ENCODE results near the gene ARHGAP32. TPM values are rescaled to one million over a fixed set of nuclear protein-coding genes. Genes with fewer than 3 reads are reported as not detected.

Gene ARHGAP32
- 10 to 100 TPM; 13.5 to 21.9 (median 20.2) TPM for total RNA-seq

DNA sequence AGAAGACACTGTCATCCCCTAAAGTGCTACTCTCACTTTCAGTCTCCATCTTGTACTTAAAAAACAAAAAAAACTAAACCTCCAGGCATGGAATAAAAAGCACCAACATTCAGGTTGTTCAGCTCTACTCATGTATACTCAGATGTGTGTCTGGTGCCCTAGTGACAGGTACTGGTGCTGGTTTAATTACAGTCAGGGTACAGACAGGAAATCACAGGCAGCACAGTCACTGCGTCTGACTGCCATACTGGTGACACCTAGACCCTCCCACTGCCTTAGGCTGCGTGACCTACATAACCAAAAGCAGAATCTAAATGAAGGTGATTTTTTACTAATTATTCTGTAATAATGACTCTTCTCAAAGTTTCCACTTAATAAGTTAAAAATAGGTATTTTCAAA lies at the start of gene ARHGAP32:
ARHGAP32 (minus strand) TSS at position 176 of the 400 bp plus-strand sequence; CDS start at position 49, 127 bp downstream.
- intact Hi-C loops (cut with DNase I) = no loop called here
- Histone ChIP-seq H3K36me3 (no peaks in the 10 kb centered on the region), H3K9me3 (no peaks in the 10 kb centered on the region), H3K27ac (peak within 1 kb of the TSS; percentile 15 to 65 (median 45)), H3K27me3 (no peaks in the 10 kb centered on the region), H3K4me3 (replicated peaks in 1 of 3) (no peak within 1 kb of the TSS), H3K4me1 (peaks cover 13 to 15% of the 10 kb centered on the region in 2 donors)
- TF ChIP-seq, protein P1, sequence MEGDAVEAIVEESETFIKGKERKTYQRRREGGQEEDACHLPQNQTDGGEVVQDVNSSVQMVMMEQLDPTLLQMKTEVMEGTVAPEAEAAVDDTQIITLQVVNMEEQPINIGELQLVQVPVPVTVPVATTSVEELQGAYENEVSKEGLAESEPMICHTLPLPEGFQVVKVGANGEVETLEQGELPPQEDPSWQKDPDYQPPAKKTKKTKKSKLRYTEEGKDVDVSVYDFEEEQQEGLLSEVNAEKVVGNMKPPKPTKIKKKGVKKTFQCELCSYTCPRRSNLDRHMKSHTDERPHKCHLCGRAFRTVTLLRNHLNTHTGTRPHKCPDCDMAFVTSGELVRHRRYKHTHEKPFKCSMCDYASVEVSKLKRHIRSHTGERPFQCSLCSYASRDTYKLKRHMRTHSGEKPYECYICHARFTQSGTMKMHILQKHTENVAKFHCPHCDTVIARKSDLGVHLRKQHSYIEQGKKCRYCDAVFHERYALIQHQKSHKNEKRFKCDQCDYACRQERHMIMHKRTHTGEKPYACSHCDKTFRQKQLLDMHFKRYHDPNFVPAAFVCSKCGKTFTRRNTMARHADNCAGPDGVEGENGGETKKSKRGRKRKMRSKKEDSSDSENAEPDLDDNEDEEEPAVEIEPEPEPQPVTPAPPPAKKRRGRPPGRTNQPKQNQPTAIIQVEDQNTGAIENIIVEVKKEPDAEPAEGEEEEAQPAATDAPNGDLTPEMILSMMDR (IDR thresholded peaks at IDR 0.05) = no peak
- no peak for TF ChIP-seq POLR2A (IDR thresholded peaks at IDR 0.05)
- peak in 1 of 2 donors; percentile 18 for DNase-seq
- WGBS, 2 donors = 70 to 72% methylated on average over 2 of the region's 2 CpGs

DNA sequence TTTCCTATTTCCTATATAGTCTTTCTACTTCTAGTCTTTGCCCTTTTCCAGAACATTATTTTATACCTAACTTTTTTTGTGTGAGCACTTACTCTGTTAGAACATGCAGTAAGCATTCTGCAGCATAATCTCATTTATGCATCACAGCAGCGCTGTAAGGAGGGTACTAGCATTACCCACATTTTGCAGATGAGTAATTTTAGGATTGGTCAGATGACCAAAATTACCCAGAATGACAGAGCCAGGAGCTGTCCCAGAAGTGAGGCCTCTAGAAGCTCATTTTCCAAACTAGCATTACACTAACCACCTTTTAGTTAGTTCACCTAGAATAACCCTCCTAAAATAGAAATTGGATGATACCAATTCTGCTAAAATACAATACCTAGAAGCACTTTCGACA lies 47.1 kb upstream of the ARHGAP32 start:
- Histone ChIP-seq H3K27ac (no peak overlapping the region), H3K4me1 (no peaks in the 10 kb centered on the region), H3K4me3 (replicated peaks in 1 of 3) (no peak overlapping the region), H3K9me3 (no peaks in the 10 kb centered on the region), H3K27me3 (no peaks in the 10 kb centered on the region), H3K36me3 (no peaks in the 10 kb centered on the region)
- no peak for TF ChIP-seq POLR2A (IDR thresholded peaks at IDR 0.05)
- TF ChIP-seq, protein P1 (IDR thresholded peaks at IDR 0.05) = no peak
- intact Hi-C loops (cut with DNase I) = no loop called here
- 95 to 97% methylated on average over 2 of the region's 2 CpGs for WGBS, 2 donors
- DNase-seq = no peak

DNA sequence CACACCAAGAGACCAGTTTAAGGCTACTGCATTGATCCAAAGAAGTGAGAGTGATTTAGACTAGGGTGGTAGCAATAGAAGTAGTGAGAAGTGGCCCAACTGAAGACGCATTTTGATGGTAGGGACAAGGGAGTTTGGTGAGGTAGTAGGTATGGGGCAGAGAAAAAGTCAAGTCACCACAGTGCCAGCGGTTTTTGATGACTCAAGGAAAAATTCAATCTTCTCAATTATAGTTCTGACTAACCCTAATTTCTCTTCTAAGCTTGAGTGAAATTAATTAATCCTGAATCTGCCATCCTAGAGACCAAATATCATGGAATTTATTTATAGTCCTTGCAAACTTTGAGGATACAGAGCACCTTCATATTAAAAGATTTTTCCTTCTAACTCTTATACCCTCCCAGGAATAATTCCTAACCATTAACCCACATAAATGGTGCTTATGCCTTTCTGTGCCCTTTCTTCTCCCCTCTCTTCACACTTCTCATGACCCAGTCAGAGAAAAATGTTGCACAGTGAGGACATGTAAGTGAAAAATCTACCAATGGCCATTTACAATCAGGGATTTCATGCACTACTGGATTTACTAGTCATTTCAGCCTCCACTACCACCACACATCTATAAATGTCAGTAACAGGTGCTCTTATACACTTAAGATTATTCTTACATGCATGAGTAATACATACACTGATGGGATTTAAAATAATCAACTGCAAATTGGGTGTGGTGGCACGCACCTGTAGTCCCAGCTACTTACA lies 45.9 kb upstream of the ARHGAP32 start:
- TF ChIP-seq, protein P1 (IDR thresholded peaks at IDR 0.05) = no peak
- WGBS, 2 donors = 89 to 97% methylated on average over 3 of the region's 3 CpGs
- no peak overlapping the region for H3K27ac ChIP-seq
- H3K4me1 ChIP-seq = no peaks in the 10 kb centered on the region
- intact Hi-C loops (cut with DNase I) = no loop called here
- no peaks in the 10 kb centered on the region for H3K9me3 ChIP-seq
- DNase-seq = no peak
- H3K36me3 ChIP-seq = no peaks in the 10 kb centered on the region
- H3K4me3 ChIP-seq (replicated peaks in 1 of 3) = no peak overlapping the region
- no peaks in the 10 kb centered on the region for H3K27me3 ChIP-seq

DNA sequence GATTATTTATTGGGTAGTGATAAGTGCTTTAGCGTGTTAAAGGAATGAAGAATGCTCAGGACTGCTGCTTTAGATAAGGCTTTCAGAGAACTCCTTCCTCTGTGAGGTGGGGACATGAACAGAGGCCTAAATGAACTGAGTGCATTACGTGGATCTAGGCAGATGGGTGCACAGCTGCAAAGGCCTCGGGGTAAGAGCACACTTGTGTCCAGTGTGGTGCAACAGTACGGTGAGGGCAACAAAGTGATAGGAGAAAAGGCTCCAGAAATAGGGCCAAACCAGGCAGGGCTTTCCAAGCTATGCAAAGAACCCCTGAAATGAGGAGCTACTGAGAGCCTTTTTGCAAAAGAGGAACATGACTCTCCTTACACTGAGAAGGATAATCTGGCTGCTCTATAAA lies 45.3 kb upstream of the ARHGAP32 start:
- Histone ChIP-seq H3K4me3 (replicated peaks in 1 of 3) (no peak overlapping the region), H3K9me3 (no peaks in the 10 kb centered on the region), H3K4me1 (no peaks in the 10 kb centered on the region), H3K27ac (no peak overlapping the region), H3K36me3 (no peaks in the 10 kb centered on the region), H3K27me3 (no peaks in the 10 kb centered on the region)
- 87 to 94% methylated on average over 4 of the region's 4 CpGs for WGBS, 2 donors
- TF ChIP-seq, protein P1 (IDR thresholded peaks at IDR 0.05) = no peak
- TF ChIP-seq POLR2A (IDR thresholded peaks at IDR 0.05) = no peak
- intact Hi-C loops (cut with DNase I) = no loop called here
- DNase-seq = no peak

DNA sequence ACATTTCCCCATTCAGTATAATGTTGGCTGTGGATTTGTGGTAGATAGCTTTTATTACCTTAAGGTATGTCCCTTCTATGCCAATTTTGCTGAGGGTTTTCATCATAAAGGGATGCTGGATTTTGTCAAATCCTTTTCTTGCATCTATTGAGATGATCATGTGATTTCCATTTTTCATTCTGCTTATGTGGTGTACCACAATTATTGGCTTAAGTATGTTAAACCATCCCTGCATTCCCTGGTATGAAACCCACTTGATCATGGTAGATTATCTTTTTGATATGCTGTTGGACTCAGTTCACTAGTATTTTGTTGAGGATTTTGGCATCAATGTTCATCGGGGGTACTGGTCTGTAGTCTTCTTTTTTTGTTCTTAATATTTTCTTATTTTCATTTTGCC lies 44.7 kb upstream of the ARHGAP32 start:
- WGBS, 2 donors = 97 to 98% methylated on average over 1 of the region's 1 CpG
- TF ChIP-seq, protein P1 (IDR thresholded peaks at IDR 0.05) = no peak
- no peak for TF ChIP-seq POLR2A (IDR thresholded peaks at IDR 0.05)
- H3K27ac ChIP-seq = no peak overlapping the region
- no peak for DNase-seq
- no peaks in the 10 kb centered on the region for H3K4me1 ChIP-seq
- intact Hi-C loops (cut with DNase I) = no loop called here
- H3K9me3 ChIP-seq = no peaks in the 10 kb centered on the region
- no peaks in the 10 kb centered on the region for H3K27me3 ChIP-seq
- H3K36me3 ChIP-seq = no peaks in the 10 kb centered on the region
- H3K4me3 ChIP-seq (replicated peaks in 1 of 3) = no peak overlapping the region

Measured in thyroid gland (tissue), 4 donors.